ENCODE data around the gene SCD5.

Gene SCD5

GRCh38 chr4:82601242-82602015 lies 197.2 kb downstream of the SCD5 start (continued):
- no peak for TF ChIP-seq ZBTB49 (tag by site-specific recombination; IDR thresholded peaks at IDR 0.05; ENCODE audit: low read depth)
- TF ChIP-seq INSM2 (tag by site-specific recombination; IDR thresholded peaks at IDR 0.05), result no peak

- no peak overlapping the region for H3K27ac ChIP-seq (ENCODE audit: extremely low read depth, low read depth, low read length)
- ChIA-PET POLR2A (no interaction called here), CTCF (interaction anchor here (0.7 to 1.2 kb wide), 2 partner anchors 13 to 133 kb away, joined by 3 read pairs; no protein-coding TSS in a partner anchor)
- TF ChIP-seq ZNF654 (tag by site-specific recombination; IDR thresholded peaks at IDR 0.05; ENCODE audit: low read depth), result peak; percentile 33
- TF ChIP-seq KLF16 (tag by site-specific recombination; IDR thresholded peaks at IDR 0.05), result no peak
- no peaks in the 10 kb centered on the region for H3K9me3 ChIP-seq (ENCODE audit: control insufficient read depth, insufficient read depth, low read depth, low read length)
- H3K36me3 ChIP-seq (ENCODE audit: control insufficient read depth in 2 of 2, insufficient read depth in 1 of 2, low read length in 2 of 2), result no peaks in the 10 kb centered on the region
- H3K4me3 ChIP-seq (ENCODE audit: low read depth, low read length), result no peak overlapping the region
- H3K4me1 ChIP-seq (ENCODE audit: control insufficient read depth, insufficient read depth, low read length), result no peaks in the 10 kb centered on the region
Observed at GRCh38 chr4:82599336-82599735, 199.3 kb downstream of the SCD5 start.

GRCh38 chr4:82594456-82594855 lies 204.1 kb downstream of the SCD5 start:
- no peaks in the 10 kb centered on the region for H3K36me3 ChIP-seq (ENCODE audit: control insufficient read depth in 2 of 2, insufficient read depth in 1 of 2, low read length in 2 of 2)
- H3K4me3 ChIP-seq (ENCODE audit: low read depth, low read length), result no peak overlapping the region
- ChIA-PET CTCF (no interaction called here), POLR2A (no interaction called here)
- TF ChIP-seq ZNF112 (tag by site-specific recombination; IDR thresholded peaks at IDR 0.05) (no peak), TSHZ1 (tag by site-specific recombination; IDR thresholded peaks at IDR 0.05; ENCODE audit: borderline replicate concordance) (no peak), GFI1B (tag by site-specific recombination; IDR thresholded peaks at IDR 0.05) (no peak), ZNF211 (tag by site-specific recombination; IDR thresholded peaks at IDR 0.05; ENCODE audit: low read depth) (no peak), ZNF560 (tag by site-specific recombination; IDR thresholded peaks at IDR 0.05; ENCODE audit: borderline replicate concordance) (no peak), KLF8 (tag by site-specific recombination; IDR thresholded peaks at IDR 0.05) (no peak)
- no peaks in the 10 kb centered on the region for H3K9me3 ChIP-seq (ENCODE audit: control insufficient read depth, insufficient read depth, low read depth, low read length)
- no peaks in the 10 kb centered on the region for H3K4me1 ChIP-seq (ENCODE audit: control insufficient read depth, insufficient read depth, low read length)
- H3K27ac ChIP-seq (ENCODE audit: extremely low read depth, low read depth, low read length), result no peak overlapping the region

GRCh38 chr4:82593411-82593810 lies 205.2 kb downstream of the SCD5 start:
- Histone ChIP-seq H3K4me1 (ENCODE audit: control insufficient read depth, insufficient read depth, low read length) (no peaks in the 10 kb centered on the region), H3K36me3 (ENCODE audit: control insufficient read depth in 2 of 2, insufficient read depth in 1 of 2, low read length in 2 of 2) (no peaks in the 10 kb centered on the region), H3K9me3 (ENCODE audit: control insufficient read depth, insufficient read depth, low read depth, low read length) (no peaks in the 10 kb centered on the region), H3K27ac (ENCODE audit: extremely low read depth, low read depth, low read length) (no peak overlapping the region), H3K4me3 (ENCODE audit: low read depth, low read length) (no peak overlapping the region)
- ChIA-PET POLR2A (no interaction called here), CTCF (no interaction called here)
- TF ChIP-seq ZNF530 (tag by site-specific recombination; IDR thresholded peaks at IDR 0.05; ENCODE audit: low read depth), result no peak
- no peak for TF ChIP-seq ZNF548 (tag by site-specific recombination; IDR thresholded peaks at IDR 0.05)
- no peak for TF ChIP-seq ZNF140 (tag by site-specific recombination; IDR thresholded peaks at IDR 0.05)
- no peak for TF ChIP-seq ZNF629 (tag by site-specific recombination; IDR thresholded peaks at IDR 0.05)
- no peak for TF ChIP-seq SP7 (tag by site-specific recombination; IDR thresholded peaks at IDR 0.05)
- TF ChIP-seq ZNF148 (tag by site-specific recombination; IDR thresholded peaks at IDR 0.05; ENCODE audit: borderline replicate concordance), result no peak
- TF ChIP-seq GLI2 (tag by site-specific recombination; IDR thresholded peaks at IDR 0.05; ENCODE audit: borderline replicate concordance, low read depth), result no peak
